Measurements from ENCODE around the gene HINT1. TPM values are rescaled to one million over a fixed set of nuclear protein-coding genes. Genes with fewer than 3 reads are reported as not detected.
A peak's percentile ranks its signal among the peaks of the same experiment; 100 is the strongest.

HINT1 gene
- polyA plus RNA-seq, 1 donor, result 393 TPM

DNA sequence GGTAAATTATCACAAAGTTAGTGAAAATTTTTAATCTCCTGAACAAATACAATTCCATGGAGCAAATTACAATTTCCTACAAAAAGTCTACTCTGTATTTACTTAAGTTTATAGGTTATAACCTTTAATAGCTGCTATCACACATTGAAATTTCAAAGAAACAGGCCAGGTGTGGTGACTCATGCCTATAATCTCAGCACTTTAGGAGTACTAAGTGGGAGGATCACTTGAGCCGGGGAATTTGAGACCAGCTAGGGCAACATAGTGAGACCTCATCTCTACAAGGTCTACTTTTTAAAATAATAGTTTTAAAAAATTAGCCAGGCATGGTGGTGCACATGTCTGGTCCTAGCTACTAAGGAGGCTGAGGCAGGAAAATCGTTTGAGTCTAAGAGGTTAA, 50.3 kb downstream of the HINT1 start:
- no peak for DNase-seq

DNA sequence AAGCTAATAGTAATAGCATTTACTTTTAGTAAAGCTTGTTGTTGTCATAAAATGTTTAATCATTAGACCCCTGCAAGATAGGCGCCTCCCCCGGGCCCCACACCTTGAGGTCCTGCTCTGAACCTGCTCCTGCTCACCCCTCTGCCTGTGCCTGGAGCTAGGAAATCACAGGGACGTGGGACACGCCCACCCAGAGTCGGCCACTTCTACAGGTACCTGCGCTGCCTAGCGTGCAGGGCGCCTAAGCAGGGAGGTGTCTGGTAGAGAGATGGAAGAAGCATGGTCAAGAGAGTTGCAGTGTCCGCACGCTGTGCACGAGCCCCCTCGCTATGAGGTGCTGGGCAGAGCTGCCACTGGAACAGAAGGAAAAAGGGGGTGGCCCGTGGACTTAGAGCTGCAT, 52.6 kb downstream of the HINT1 start:
- DNase-seq, result no peak

DNA sequence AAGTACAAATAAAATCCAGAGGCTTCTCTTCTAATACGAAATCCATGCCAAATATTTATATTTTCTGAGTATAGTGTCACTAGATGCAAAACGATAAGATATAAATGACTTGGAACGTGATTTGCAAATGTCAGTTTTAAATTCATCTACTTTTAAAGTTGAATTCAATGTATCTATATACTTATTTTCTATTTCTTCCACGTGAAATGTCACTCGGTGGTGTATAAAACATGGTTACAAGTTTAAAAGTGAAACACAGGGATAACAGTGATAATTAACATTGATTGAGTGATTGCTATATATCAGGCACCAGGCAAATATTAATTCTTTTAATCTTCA, 54.8 kb downstream of the HINT1 start:
- no peak for DNase-seq

DNA sequence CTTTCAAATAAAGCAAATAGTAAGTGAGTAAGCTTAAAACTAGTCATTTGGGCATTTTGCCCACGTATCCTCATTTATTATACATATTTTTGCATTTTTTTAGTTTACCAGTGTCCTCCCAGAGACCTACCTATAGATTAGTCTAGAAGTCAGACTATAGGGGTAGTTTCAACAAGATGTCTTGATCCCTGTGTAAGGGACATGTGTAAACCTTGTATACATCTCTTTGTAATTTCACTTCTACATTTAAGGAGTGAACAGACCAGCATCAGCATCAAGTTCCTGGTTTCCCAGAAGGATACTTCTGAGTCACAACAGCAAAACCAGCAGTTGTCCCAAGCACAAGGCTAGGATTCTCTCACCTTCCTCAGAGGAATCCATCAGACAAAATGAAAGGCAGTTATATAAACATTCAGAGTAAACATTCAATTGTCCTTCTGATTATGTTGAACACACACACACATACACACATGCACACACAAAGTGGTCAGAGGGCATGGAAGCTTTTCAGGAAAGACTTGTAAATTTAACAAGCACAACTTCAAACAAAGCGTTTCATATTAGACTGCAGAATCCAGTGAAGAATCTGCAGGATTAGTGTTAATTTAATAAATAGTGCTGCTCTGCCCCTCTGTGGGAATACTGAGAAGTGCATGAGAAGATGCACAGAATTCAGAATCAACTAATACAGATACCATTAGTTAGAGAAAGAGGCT, 55.4 kb downstream of the HINT1 start:
- peak; percentile 34 for DNase-seq

Other genes starting within 250 kb of the HINT1 start
- 17.4 TPM for gene LYRM7, start 5.7 kb upstream of the HINT1 start, polyA plus RNA-seq (ENCODE audit: insufficient read length)
- gene CDC42SE2, start 98.8 kb upstream of the HINT1 start, polyA plus RNA-seq (ENCODE audit: insufficient read length), result 58.3 TPM